Activated CD4-positive, CD25-positive, alpha-beta regulatory T cell treated with anti-CD3 and anti-CD28 coated beads, Interleukin-2, amount 50 U/mL, for 24 hours (primary cell): ENCODE results near the gene GIT2.

ENCODE experiments used
- ATAC-seq, 2 donors: fragments of 150-1000 bp; cut with Tn5 transposase; one replicate each; pipeline ENCODE4 v1.10.0; 2021; ENCODE audit warnings: mild to moderate bottlenecking in 1 of 2, moderate library complexity in 1 of 2

GIT2 gene

GRCh38 chr12:109972821-109973220 lies 23.3 kb downstream of the GIT2 start:
- no peak for ATAC-seq

DNA sequence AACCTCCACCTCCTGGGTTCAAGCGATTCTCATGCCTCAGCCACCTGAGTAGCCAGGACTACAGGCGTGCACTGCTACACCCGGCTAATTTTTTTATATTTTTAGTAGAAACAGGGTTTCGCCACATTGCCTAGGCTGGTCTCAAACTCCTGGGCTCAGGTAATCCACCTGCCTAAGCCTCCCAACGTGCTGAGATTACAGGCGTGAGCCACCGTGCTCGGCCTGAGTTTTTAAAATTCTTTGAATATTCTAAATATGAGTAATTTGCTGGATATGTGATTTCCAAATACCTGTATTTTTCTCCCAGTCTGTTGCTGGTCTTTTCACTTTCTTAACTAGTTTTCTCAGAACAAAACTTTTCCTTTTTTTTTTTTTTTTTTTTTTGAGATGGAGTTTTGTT lies 27.4 kb downstream of the GIT2 start:
- ATAC-seq, result no peak

DNA sequence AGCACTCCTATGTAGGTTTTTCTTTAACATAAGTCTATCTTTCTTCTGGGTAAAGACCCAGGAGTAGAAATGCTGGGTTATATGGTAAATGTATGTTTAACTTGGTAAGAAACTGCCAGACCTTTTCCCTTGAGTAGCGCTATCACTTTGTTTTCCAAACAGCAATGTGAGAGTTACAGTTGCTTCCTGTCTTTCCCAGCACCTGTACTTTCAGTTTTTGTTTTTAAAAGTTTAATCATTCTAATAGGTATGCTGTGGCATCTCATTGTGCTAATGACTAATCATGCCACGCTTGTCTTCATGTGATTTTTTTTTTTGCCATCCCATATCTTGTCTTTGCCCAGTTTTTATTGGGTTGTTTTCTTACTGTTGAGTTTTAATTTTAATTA lies 28.1 kb downstream of the GIT2 start:
- ATAC-seq, result peak; percentile 81

- peak; percentile 48 to 54 for ATAC-seq
Observed at GRCh38 chr12:109967383-109968031, 28.7 kb downstream of the GIT2 start.

GRCh38 chr12:109966546-109966945 lies 29.6 kb downstream of the GIT2 start:
- no peak for ATAC-seq

DNA sequence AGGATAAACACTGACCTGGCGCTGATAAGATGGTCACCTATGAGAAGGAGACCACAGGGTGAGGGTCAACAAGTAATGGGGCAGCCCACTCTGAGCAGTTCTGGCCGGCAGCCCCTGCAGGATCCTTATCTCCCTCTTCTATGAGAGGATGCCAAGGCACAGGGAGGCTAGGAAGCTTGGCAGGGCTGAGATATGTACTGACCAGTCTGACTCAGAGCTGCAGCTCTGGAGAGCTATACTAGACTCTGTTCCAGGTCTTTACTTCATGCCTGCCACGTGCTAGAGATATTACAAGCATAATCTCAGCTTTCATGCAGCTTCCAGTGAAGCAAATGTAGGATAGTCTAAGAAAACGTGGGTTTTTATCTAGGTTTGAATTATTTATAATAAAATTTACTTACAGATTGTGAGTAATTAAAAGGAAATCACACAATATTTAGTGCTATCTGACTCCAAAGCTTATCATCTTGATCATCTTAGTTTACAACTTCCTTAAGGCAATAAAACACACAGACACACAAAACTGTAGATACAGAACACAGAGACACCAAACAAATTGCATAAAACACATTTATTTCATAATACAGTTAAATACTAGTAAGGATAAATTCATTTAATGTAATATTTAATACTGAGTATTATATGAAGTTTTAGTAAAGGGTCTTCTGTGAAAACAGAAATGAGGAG lies 32.3 kb downstream of the GIT2 start:
- ATAC-seq, result no peak

DNA sequence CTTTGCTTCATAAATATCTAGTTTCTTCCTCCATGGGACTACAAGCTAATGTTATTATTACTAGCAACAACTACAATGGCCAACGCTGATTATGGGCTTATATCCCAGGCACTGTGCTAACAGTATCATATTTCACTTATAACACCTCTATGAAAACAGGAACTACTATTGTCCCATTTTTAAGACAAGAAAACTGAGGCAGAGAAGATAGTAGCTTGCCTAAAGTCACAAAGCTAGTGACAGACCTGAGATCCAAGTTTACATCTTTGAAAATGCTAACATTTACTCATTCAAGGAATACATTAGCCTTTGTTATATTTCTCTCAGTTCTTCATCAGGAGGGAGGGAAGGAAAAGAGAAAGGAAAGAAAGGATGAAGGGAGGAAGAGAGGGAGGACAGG lies 32.8 kb downstream of the GIT2 start:
- ATAC-seq, result no peak

GRCh38 chr12:109962398-109962797 lies 33.8 kb downstream of the GIT2 start:
- no peak for ATAC-seq

DNA sequence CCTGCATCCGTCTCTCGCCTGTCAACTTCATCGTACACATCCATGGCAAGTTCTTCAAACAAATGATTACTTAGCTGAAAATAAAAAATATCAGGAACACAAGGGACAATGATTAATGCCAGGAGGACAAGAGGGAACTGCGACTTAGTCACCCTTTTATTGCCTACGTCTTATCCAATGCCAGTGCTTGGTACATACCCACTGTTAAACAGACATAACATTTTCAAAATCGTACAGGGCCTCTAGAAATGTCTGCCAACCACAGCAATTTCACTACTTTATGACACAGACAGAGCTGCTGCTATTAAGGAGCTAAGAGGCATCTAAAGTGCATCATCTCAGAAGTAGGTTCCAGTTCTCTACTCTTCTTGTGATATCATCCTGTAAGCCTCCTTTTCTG lies 34.6 kb downstream of the GIT2 start:
- no peak for ATAC-seq

- no peak for ATAC-seq
Observed at GRCh38 chr12:109961201-109961600, 35.0 kb downstream of the GIT2 start.

DNA sequence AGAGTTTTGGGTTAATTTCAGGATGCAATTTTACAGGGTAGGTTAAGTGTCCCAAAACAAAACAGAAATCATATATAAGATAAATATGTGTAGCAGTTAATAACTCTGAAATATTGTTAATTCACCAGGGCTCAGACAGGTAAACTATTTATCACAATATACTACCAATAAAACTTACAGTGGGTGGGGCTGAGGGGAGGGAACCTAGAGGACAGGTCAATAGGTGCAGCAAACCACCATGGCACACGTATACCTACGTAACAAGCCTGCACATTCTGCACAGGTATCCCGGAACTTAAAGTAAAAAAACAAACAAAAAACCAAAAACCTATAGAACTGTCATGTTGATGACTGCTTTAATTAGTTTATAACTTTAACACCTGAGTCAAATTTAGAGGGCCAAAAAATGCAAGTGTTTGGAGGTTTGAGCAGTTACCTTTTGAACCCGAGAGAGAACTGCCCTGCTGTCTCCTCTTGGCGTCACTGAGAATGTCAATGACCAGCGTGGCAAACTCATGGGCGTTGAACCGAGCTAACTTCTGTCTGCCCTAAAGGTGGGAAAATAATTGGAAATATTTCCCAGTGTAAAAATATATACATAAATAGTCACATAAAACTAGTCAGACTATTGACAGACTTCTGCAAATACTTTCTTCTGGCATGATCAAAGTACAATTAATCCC lies 36.6 kb downstream of the GIT2 start:
- ATAC-seq, result no peak

GRCh38 chr12:109958374-109958773 lies 37.8 kb downstream of the GIT2 start:
- ATAC-seq, result no peak

DNA sequence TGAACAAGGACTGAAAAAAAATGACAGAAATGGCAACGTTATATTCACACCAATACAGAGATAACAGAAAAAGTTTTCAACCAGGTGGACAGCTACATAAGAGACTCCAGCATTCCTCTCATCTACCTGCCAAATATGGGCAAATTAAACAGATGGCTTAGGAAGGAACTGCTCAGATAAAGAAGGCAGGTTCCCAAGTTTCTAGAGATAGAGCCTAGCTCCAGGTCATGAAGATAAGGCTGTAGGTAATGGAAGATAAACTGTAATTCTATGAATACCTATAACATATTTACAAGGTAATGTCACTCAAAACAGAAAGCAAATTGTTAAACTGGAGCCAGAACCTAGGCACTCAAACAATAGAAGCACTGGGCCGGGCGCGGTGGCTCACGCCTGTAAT lies 42.5 kb downstream of the GIT2 start:
- ATAC-seq, result no peak

DNA sequence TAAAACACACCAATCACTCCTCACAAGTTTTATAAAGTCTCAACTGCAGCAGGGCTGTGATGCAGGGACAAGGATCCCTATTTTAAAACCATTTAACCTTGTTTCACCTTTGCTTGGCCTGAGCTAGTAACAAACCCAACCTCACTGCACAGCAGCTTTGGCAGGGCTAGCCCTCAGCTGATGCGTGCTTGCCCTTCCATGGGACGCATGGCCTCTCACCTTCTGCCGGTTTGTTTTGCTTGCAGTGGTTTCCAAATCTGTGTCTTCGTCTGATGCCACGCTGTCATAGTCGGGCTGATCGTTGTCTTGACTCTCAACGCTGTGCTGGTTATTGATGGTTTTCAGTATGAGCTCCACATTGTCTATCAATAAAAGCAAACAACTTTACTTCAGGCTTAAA lies 43.3 kb downstream of the GIT2 start:
- no peak for ATAC-seq

- ATAC-seq, result peak; percentile 48 to 51
Observed at GRCh38 chr12:109952160-109952858, 43.9 kb downstream of the GIT2 start.

DNA sequence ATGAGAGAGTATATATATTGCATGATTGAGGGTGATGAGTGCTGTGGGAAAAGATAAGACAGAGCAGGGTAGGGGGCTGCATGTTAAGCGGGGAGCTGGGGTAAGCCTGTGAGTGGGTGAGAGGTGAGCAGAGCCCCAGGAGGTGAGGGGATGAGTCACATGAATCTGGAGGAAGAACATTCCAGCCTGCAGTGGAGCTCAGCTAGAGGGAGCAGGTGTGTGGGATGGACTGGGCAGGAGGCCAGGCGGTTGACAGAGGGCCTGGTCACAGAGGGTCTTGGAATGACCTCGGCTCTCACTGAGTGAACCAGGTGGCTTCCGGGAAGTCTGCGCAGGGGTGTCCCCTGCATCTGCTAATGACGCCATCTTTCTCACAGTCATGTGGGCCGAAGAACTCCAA lies 44.4 kb downstream of the GIT2 start:
- ATAC-seq, result no peak

DNA sequence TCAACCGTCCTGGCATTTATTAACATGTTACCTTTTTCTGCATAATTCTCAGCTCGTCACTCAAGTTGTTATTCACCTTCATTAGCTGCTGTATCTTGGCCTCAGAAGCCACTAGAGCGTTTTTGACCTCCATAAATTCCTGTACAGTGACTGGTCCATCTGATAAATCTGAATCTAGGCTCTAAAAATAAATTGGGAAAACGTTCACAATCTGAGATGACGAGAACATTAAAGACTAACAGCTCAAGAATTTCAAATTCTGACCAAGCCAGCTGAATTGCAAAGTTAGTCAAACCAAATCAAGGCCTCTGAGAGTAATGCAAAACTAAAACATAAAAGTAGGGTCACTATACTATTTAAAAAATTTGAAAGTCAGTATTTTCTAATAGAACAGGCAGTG lies 45.0 kb downstream of the GIT2 start:
- no peak for ATAC-seq

- no peak for ATAC-seq
Observed at GRCh38 chr12:109950625-109951024, 45.5 kb downstream of the GIT2 start.

DNA sequence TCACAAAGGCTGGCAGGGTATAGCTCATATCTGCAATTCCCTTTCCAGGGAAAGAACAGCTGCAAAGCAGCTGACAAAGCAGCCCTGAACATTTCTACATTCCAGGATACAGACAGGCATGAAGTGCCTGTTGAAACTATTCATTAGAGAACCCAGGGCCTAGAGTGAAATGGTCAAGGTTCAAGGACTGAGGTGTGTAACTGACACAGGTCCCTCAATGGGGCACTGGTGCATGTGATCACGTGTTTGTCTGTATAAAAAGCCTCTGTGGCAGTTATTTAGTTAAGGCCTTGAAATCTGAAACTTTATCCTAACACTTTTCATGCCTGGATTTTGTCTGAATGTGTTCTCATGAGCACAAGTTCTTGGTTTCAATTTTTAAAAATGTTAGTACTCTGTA lies 47.1 kb downstream of the GIT2 start:
- ATAC-seq, result no peak

DNA sequence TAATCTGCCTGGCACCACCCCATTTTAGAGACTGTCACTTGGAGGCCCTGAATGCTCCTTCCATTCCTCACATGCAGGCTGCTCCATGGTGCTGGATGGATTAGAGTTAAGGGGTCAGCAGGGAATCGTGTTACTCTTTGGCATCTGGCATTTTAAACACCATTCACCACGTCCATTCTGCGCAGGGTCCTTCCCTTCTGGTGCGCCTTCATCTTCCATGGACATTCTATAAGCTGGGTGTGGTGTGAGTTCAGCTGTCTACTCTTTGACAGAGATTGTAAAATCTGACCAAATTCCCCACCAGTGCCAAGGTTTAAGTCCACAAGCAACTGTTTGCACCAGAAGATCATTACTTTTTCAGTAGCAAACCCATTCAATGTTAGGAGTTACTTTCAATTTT lies 47.8 kb downstream of the GIT2 start:
- ATAC-seq, result no peak

GRCh38 chr12:109947521-109947920 lies 48.6 kb downstream of the GIT2 start:
- ATAC-seq, result no peak

- ATAC-seq, result no peak
Observed at GRCh38 chr12:109946913-109947312, 49.3 kb downstream of the GIT2 start.

- no peak for ATAC-seq
Observed at GRCh38 chr12:109946505-109946904, 49.7 kb downstream of the GIT2 start.
